HG03571 (cell line): Measurements from ENCODE around the gene PHLDB1.
"Not testable (repeated sequence)": the region's sequence is repeated elsewhere in the genome, so short reads cannot be mapped to it uniquely, and the experiment has no call there.

Experiments
- ATAC-seq: cut with Tn5 transposase; IDR thresholded peaks from one replicate; pipeline ENCODE4 v1.9.1; 2021; ENCODE audit not compliant: unreplicated experiment

The PHLDB1 gene

GRCh38 chr11:118658429-118659313 lies 51.3 kb downstream of the PHLDB1 start:
- ATAC-seq, result no peak

GRCh38 chr11:118659314-118659952 lies 52.0 kb downstream of the PHLDB1 start:
- ATAC-seq, result no peak

GRCh38 chr11:118659953-118660680 lies 52.7 kb downstream of the PHLDB1 start:
- no peak for ATAC-seq

- no peak for ATAC-seq
Observed at GRCh38 chr11:118660681-118661424, 53.4 kb downstream of the PHLDB1 start.

GRCh38 chr11:118661425-118662301 lies 54.2 kb downstream of the PHLDB1 start:
- no peak for ATAC-seq

GRCh38 chr11:118662401-118663271 lies 55.2 kb downstream of the PHLDB1 start:
- ATAC-seq, result no peak

GRCh38 chr11:118663381-118663780 lies 56.0 kb downstream of the PHLDB1 start:
- no peak for ATAC-seq

GRCh38 chr11:118663902-118664301 lies 56.5 kb downstream of the PHLDB1 start:
- ATAC-seq, result no peak

GRCh38 chr11:118666371-118666770 lies 59.0 kb downstream of the PHLDB1 start:
- no peak for ATAC-seq

GRCh38 chr11:118670063-118670462 lies 62.6 kb downstream of the PHLDB1 start:
- no peak for ATAC-seq

- no peak for ATAC-seq
Observed at GRCh38 chr11:118671254-118671653, 63.8 kb downstream of the PHLDB1 start.

- no peak for ATAC-seq
Observed at GRCh38 chr11:118672846-118673245, 65.4 kb downstream of the PHLDB1 start.

- no peak for ATAC-seq
Observed at GRCh38 chr11:118673361-118674081, 66.1 kb downstream of the PHLDB1 start.

GRCh38 chr11:118674082-118674435 lies 66.6 kb downstream of the PHLDB1 start:
- ATAC-seq, result no peak

- ATAC-seq, result no peak
Observed at GRCh38 chr11:118677977-118678376, 70.6 kb downstream of the PHLDB1 start.

- not testable (repeated sequence) for ATAC-seq
Observed at GRCh38 chr11:118678908-118679307, 71.5 kb downstream of the PHLDB1 start.

- no peak for ATAC-seq
Observed at GRCh38 chr11:118679483-118679882, 72.1 kb downstream of the PHLDB1 start, which contains the start of gene TREH. Gene TREH, minus strand, starts transcription at chr11:118679650. Its CDS starts 23 bp downstream, at chr11:118679627.

GRCh38 chr11:118682372-118682771 lies 75.0 kb downstream of the PHLDB1 start:
- no peak for ATAC-seq
